ENCODE data around the gene RTP3. TPM values are rescaled to one million over a fixed set of nuclear protein-coding genes. Genes with fewer than 3 reads are reported as not detected.

The RTP3 gene
- total RNA-seq: not detected in 2 replicates

DNA sequence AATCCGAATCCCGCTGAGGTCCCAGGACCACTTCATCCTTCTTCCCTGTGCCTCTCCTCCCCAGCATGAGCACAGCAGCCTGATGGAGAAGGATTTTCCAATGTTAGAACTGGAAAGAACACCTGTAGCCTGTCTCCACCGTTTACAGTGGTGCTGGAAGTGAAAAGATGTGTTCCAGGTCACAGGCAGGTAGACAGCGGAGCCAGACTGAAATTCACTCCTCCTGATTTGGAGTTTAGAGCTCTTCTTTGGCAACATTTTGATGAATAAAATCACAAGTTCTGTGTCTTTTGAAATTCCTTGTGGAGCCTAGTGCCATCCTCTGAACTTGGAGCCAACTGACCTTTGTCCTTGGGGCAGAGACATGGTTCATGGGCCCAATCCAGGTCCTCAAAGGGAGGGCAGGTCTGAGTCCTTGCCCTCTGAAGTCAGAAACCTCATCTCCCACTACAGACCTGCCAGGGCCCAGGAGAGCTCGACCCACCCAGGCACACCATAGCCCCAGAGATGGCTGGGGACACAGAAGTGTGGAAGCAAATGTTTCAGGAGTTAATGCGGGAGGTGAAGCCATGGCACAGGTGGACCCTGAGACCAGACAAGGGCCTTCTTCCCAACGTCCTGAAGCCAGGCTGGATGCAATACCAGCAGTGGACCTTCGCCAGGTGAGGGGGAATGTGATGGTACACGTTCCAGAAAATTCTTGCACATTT, at the start of gene RTP3:
Gene RTP3, plus strand, starts transcription at position 421 of the 710 bp plus-strand sequence. Its CDS starts 87 bp downstream, at position 508.

DNA sequence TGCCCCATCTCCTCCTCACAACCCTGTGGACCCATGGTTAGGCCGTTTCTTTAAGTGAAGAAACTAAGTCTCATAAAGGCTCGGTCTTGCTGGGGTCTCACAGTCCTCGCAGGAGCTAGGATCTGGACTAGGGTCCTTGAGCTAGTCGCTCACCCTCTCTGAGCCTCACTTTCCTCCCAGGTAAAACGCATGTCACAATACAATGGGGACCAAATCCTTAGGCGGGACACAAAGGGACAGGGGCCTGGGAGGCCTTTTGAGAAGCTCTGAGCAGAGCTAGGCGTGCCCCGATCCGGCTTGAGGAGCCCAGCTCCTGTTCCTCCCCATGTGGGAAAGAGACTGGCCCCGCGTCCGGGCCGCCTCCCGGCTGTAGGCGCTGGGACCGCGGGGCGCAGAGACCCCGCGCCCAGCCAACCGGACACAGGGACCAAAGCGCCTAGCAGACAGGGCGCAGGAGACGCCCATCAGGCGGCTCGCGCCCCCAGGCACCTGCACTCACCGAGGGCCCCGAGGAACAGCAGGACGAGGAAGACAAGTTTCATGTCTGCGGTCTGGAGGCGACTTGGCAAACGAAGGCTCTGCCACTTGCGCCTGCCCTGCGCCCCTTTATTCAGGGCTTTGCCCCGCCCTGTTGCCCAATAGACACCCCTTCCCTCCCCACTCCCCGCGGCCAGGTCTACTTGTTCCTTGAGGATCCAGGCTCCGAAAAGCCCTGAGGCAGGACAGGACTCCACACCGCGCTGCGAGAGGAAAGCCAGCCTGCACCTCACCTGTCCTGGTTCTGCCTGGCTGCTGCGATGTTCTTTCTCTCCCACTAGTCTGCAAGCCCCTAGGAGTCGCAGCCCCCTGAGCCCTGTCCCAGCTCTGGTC, 33.2 kb upstream of the RTP3 start, which contains the start of gene LTF:
Gene LTF, minus strand, starts transcription at position 580 of the 870 bp plus-strand sequence. Its CDS starts 38 bp downstream, at position 542.

Other genes with a start within 250 kb of the RTP3 start
- gene CCR2, start 143.9 kb upstream of the RTP3 start, total RNA-seq: not detected in 2 replicates
- gene CCR5, start 127.0 kb upstream of the RTP3 start, total RNA-seq: not detected in 2 replicates
- under 0.01 and 0.09 TPM in 2 replicates for gene CCRL2, start 90.7 kb upstream of the RTP3 start, total RNA-seq
- gene LTF, start 33.1 kb upstream of the RTP3 start, total RNA-seq: 0.14 TPM in 1 of 2 replicates, not detected in the other
- gene LRRC2, start 68.3 kb downstream of the RTP3 start, total RNA-seq: 6.0 and 6.8 TPM in 2 replicates
- gene FAM240A, start 114.5 kb downstream of the RTP3 start, total RNA-seq: not detected in 2 replicates
- 0.85 and 1.2 TPM in 2 replicates for gene ALS2CL, start 195.7 kb downstream of the RTP3 start, total RNA-seq
- 0.09 TPM in 1 of 2 replicates, not detected in the other for gene TMIE, start 203.4 kb downstream of the RTP3 start, total RNA-seq
- gene PRSS50, start 219.9 kb downstream of the RTP3 start, total RNA-seq: not detected in 2 replicates